Cardiac fibroblast (primary cell): Measurements from ENCODE around the gene PTPRN2.

Experiments used
- DNase-seq, 2 donors: peaks; one replicate each; pipeline versions ENCODE4 v3.0.0 to v3.0.0-alpha.2; 2010; ENCODE audit warnings: low read depth in 2 of 2
- H3K4me3 ChIP-seq, 2 donors: replicated peaks in 1 of 2; 1 replicate in 1 of 2; 2 replicates in 1 of 2; pipeline ENCODE4 v1.5.1; 2011; ENCODE audit warnings: low read depth in 2 of 2, low read length in 2 of 2, mild to moderate bottlenecking in 2 of 2, moderate library complexity in 1 of 2
- CTCF ChIP-seq: IDR thresholded peaks from one replicate; pipeline ENCODE4 v1.5.1; 2011; ENCODE audit warnings: low read depth, mild to moderate bottlenecking, low read length, inconsistent platforms

The PTPRN2 gene

DNA sequence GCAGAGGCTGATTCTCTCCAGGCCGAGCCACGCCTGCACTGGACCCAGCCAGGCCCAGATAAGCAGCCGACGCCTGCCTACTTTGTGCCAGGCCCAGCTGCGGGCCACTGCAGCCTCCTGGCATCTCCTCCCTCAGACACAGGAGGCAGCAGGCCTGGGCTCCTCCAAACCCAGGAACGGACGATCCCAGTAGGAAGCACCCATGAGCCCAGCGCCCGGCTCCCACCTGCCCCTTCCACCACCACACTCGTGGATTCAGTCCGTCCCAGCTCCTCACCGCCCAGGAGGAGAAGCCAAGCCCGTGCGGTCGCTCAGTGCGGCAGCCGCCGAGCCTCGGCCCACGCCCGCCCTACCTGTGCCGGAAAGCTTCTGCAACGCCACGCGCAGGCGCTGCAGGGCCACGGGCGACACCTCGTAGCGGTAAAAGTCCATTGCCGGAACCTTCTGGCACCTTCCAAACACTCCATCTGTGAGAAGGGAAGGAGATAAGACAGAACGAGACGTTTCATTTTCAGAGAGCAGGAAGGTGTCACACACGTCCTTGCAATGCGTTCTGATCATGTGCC lies 271.1 kb downstream of the PTPRN2 start:
- DNase-seq, result no peak
- TF ChIP-seq CTCF, result no peak
- no peak overlapping the region for H3K4me3 ChIP-seq

DNA sequence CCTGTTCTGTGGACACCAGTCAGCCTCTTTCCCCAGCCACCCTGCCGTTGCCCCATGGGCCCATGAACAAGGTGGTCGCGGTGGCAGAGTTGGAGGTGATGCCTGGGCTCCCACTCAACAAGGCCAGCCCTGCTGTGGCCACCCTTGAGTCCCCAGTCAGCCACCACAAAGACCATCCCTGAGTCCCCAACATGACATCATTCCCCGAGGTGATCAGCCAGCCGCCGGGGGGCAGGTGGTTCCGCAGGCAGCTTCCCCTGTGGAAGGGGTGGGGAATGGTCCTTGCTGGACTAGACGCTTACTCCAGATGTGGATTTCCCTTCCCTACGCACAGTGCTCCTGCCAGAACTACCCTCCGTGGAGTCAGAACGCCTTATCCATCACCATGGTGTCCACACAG lies 271.7 kb downstream of the PTPRN2 start:
- DNase-seq, result no peak
- no peak overlapping the region for H3K4me3 ChIP-seq
- TF ChIP-seq CTCF, result no peak

DNA sequence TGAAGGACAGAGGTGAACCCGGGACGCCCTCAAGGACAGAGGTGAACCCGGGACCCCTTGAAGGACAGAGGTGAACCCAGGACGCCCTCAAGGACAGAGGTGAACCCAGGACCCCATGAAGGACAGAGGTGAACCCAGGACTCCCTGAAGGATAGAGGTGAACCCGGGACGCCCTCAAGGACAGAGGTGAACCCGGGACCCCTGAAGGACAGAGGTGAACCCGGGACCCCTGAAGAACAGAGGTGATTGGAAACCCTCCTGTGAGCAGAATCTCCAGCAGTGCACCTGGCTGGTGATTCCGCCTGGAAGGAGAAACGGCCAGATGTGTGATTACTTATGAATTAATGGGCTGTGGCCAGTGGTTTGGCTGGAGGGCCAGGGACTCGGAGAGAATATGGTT lies 272.3 kb downstream of the PTPRN2 start:
- TF ChIP-seq CTCF, result no peak
- no peak overlapping the region for H3K4me3 ChIP-seq
- no peak for DNase-seq

DNA sequence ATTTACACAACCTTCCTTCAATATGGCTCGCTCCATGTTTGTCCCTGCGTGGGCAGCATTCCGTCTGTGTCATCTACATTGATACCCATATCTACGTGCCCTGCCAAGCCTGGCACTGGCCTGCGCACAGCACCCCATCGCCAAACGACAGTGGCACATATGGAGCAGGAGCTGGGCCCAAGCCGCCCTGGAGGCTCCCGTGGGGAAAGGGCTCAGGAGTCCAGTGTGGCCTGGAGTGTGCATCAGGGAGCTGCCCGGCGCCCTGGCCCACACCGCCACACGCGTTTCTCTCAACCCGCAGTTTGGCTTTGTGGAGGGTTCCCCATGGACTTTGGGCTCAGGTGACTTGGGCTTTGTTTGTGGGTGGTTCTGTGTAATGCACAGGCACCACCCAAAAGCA lies 273.2 kb downstream of the PTPRN2 start:
- H3K4me3 ChIP-seq, result no peak overlapping the region
- DNase-seq, result no peak
- no peak for TF ChIP-seq CTCF

DNA sequence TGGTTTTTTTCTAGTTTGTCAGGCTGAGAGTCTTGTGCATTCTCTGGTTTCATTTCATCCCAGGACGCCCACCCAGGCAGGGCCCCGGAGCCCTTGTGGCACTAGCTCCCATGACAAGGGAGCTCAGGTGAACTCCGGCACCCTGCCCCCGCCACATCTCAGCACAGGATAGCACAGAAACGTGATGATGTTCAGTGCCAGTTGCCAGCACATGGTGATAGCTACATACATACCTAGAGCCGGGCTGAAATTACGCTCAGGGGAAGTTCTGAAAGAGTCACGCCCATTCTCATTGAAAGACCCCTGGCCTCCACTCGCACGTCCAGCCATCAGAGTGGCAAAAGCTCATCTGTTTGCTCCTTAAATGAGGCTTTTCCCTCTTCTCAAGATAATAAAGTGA lies 273.7 kb downstream of the PTPRN2 start:
- DNase-seq, result no peak
- TF ChIP-seq CTCF, result no peak
- H3K4me3 ChIP-seq, result no peak overlapping the region

- no peak for DNase-seq
- H3K4me3 ChIP-seq, result no peak overlapping the region
- TF ChIP-seq CTCF, result no peak
Measured at GRCh38 chr7:158312789-158313188, 274.8 kb downstream of the PTPRN2 start.

GRCh38 chr7:158311791-158312190 lies 275.8 kb downstream of the PTPRN2 start:
- no peak overlapping the region for H3K4me3 ChIP-seq
- DNase-seq, result no peak
- TF ChIP-seq CTCF, result no peak
